ENCODE results near the gene NDUFAF7.
"Not testable (repeated sequence)": the region's sequence is repeated elsewhere in the genome, so short reads cannot be mapped to it uniquely, and the experiment has no call there.

The NDUFAF7 gene

DNA sequence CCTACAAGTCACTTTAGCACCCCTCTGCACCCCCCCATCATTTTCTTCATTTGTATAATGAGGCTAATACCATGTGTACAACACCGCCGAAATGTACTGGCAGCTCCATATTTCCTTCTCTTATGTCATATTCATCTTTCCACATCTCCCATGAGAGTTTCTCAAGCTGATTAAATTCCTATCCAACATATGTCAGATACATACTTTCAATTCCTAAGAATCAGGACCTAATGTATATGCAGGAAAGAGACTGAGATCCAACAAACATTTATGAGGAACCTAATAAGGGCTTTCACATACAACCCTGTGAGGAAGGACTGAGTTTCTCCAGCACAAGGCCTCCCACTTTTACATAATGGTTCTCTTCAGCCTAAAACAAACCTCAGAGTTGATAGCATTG is 51.3 kb downstream of the NDUFAF7 start:
- no peak for DNase-seq (ENCODE audit: low read depth in 2 of 2)

DNA sequence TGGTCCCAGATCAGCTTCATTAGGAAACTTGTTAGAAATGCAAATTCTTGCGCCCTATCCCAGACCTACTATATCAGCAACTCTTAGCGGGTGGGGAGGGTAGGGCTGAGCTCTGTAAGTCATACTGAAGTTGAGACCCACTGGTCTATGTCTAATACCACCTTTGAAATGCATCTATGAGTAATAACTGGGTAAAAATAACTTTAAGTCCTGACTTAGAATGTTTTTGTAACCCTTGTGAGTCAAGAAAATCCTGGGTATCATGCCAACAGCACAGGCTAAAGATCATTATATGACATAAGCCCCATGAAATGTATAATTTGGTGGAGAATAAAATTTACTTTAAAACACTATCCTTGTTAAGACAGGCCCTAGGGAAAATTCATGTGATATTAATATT is 51.7 kb downstream of the NDUFAF7 start:
- DNase-seq (ENCODE audit: low read depth in 2 of 2) = no peak

DNA sequence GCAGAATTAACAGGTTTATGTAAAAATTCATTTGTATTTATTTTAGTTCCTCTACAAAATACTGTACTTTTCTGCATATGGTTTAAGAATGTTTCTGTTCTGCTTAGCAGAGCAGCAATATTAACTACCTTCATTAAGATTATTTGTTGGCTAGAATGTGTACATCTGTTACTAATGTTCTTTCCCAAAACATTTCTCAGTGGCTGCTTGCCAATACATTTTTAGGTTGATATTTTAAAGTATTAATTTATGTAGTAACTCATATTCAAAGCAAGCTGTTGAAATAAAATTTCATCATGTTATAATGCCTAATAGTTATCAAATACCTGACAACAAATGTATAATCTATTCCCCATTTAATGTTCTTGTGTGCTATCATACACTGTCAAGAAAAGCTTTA is 52.9 kb downstream of the NDUFAF7 start:
- DNase-seq (ENCODE audit: low read depth in 2 of 2) = no peak

DNA sequence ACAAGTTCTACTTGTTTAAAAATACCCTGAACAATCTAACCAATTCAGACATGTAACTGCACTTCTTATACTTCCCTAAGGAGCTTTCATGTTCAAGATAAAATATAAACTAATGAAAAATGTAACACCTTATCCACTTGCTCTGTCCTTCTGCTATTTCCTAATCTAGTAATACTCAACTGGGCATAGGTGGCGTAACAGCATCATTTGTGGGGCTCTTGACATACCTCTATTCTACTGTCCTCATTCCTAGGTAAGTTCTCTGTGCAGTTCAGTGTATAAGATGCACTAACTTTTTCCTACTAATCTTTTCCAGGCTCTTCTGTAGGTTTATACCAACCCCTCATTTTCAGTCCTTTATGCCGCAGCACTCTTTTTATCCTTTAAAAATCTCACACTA is 56.5 kb downstream of the NDUFAF7 start:
- no peak for DNase-seq (ENCODE audit: low read depth in 2 of 2)

DNA sequence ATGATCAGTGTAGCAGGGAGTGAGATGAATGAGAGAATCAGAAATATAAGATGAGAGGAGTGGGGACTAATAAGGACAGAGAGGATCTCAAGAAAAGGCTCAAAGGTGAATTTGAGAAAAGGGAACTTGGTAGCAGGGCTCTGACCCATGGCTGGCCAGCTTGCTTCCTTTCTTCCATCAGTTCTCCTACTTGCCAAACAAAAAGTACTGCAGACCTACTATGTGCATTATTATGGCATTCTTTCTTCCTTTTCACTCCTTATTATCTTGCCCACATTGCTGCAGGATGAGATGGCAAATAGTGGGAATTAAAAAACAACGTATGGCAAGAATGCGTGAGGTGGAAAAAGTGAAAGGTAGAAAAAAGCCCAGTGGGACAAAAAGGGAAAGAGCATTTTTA is 60.2 kb downstream of the NDUFAF7 start:
- DNase-seq (ENCODE audit: low read depth in 2 of 2) = no peak

DNA sequence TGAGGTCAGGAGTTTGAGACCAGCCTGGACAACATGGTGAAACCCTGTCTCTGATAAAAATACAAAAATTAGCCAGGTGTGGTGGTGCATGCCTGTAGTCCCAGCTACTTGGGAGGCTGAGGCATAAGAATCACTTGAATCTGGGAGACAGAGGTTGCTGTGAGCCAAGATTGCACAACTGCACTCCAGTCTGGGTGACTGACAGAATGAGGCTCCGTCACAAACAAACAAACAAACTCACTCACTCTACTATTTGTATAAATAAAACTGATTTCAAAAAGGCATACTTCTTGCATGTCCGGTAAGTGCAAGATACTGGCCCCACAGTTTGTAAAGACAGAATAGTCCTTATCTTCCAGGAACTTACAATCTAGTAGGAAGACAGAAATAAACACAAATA is 63.4 kb downstream of the NDUFAF7 start:
- not testable (repeated sequence) for DNase-seq (ENCODE audit: low read depth in 2 of 2)

DNA sequence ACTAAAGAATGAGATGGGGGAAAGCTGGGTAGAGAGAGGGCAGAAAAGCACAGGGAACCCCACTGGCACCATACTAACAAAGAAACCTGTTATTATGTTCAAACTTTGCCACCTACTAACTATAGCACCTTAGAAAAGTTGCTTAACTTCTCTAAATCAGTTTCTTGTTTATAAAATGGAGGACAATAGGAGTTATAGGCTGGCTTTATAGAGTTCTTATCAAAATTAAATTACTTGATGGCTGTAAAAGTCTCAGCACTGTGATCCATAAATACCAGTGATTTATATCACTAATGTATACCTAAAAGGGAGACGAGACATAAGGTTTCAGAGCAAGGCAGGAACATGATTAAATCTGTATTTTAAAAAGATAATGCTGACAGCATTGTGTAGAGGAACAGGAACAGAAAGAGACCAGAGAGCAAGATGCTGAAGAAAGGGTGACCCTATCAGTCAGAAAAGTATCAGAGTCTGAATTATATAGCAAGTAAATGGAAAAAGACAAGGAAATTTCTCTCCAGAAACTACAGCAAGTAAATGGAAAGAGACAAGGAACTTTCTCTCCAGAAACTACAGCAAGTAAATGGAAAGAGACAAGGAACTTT is 64.1 kb downstream of the NDUFAF7 start:
- no peak for DNase-seq (ENCODE audit: low read depth in 2 of 2)

DNA sequence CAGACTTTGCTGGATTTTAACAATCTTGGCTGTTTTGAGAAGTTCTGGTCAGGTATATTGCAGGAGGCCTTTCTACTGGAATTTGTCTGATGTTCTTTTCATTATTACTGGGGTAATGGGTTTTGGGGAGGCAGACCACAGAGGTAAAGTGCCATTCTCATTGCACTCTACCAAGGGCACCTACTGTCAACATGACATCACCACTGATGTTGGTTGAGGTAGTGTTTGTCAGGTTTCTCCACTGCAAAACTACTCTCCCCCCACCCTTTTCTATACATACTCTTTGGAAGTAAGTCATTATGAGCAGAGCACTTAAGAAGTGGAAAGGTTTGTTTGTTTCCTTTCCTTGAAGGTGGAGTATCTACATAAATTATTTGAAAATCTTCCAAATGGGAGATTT is 66.2 kb downstream of the NDUFAF7 start:
- no peak for DNase-seq (ENCODE audit: low read depth in 2 of 2)
